Loucy (cell line): Measurements from ENCODE around the gene CORO2B.

Experiments used
- CTCF ChIP-seq: fragments of 200-600 bp; sonication (generic); conservative IDR thresholded peaks from 2 replicates; pipeline ENCODE4 v1.5.1; 2014; ENCODE audit warnings: mild to moderate bottlenecking, antibody characterized with exemption, low read length
- EZH2phosphoT487 ChIP-seq: fragments of 200-600 bp; IDR thresholded peaks from 2 replicates; pipeline ENCODE4 v1.6.1; 2018; ENCODE audit warnings: antibody characterized with exemption, mild to moderate bottlenecking, moderate library complexity, borderline replicate concordance

GRCh38 chr15:68642491-68642845 is 63.7 kb downstream of the CORO2B start:
- TF ChIP-seq CTCF (no peak), EZH2phosphoT487 (no peak)
